Mammary epithelial cell (primary cell): ENCODE results near the gene SINHCAF.

Experiments
- EZH2 ChIP-seq: IDR thresholded peaks from 2 replicates; pipeline ENCODE4 v1.6.1; 2012; ENCODE audit warnings: low read length, inconsistent platforms, borderline replicate concordance
- TF ChIP-seq, protein P1 (sequence below), 2 donors: IDR thresholded peaks in 1 of 2; conservative IDR thresholded peaks in 1 of 2; 2 replicates each; pipeline ENCODE4 v1.5.1; 2011 to 2012; ENCODE audit warnings: inconsistent platforms in 2 of 2, low read length in 2 of 2, mild to moderate bottlenecking in 2 of 2, control low read depth in 1 of 2, low read depth in 1 of 2; ENCODE audit not compliant: insufficient read depth in 1 of 2; ENCODE audit errors: extremely low read depth in 1 of 2

- TF ChIP-seq, protein P1, sequence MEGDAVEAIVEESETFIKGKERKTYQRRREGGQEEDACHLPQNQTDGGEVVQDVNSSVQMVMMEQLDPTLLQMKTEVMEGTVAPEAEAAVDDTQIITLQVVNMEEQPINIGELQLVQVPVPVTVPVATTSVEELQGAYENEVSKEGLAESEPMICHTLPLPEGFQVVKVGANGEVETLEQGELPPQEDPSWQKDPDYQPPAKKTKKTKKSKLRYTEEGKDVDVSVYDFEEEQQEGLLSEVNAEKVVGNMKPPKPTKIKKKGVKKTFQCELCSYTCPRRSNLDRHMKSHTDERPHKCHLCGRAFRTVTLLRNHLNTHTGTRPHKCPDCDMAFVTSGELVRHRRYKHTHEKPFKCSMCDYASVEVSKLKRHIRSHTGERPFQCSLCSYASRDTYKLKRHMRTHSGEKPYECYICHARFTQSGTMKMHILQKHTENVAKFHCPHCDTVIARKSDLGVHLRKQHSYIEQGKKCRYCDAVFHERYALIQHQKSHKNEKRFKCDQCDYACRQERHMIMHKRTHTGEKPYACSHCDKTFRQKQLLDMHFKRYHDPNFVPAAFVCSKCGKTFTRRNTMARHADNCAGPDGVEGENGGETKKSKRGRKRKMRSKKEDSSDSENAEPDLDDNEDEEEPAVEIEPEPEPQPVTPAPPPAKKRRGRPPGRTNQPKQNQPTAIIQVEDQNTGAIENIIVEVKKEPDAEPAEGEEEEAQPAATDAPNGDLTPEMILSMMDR (conservative IDR thresholded peaks at IDR 0.05 in 1 of 2, IDR thresholded peaks at IDR 0.05 in 1 of 2; ENCODE audit: extremely low read depth in 1 of 2, insufficient read depth in 1 of 2, low read depth in 1 of 2, low read length in 2 of 2) = no peak
- TF ChIP-seq EZH2 = no peak
Measured at GRCh38 chr12:31315784-31316465, 10.0 kb downstream of the SINHCAF start.
